Measurements from ENCODE around the gene CALML6.

Gene CALML6

DNA sequence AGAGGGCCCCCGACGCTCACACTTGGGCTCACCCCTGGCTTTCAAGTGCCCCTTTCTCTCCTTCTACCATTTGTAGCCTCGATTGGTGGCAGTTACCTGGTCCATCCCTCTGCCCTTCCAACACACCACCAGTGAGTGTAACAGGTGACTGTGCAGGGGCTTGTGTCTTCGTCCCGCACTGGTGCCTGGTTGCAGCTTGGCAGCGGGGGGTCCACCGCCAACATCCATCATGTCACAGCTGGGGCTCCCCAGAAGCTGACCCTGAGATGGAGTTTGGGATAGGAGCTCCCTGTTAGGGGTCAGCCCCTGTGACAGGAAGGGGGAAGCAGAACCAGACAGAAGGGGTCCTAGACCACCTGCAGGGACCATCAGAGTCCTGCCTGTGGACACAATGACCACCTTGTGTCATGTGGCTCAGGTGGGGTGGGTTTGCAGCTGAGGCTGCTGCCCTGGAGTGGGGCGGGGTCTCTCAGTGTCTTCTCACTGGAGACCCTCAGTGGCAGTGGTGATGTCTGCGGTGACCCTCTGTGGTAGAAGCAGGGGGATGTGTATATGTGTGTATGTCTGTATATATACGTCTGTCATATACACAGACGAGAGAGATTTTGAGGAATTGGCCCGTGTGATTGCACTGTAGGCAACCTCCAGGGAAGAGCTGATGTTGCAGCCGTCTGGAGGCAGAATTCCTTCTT lies 3.6 kb upstream of the CALML6 start:
- H3K27me3 ChIP-seq (ENCODE audit: low read length), result no peaks in the 10 kb centered on the region
- H2AFZ ChIP-seq (ENCODE audit: low read depth, low read length, severe bottlenecking), result no peak overlapping the region
- no peak for TF ChIP-seq EZH2phosphoT487 (conservative IDR thresholded peaks at IDR 0.05; ENCODE audit: low read length)
- TF ChIP-seq, protein P1, sequence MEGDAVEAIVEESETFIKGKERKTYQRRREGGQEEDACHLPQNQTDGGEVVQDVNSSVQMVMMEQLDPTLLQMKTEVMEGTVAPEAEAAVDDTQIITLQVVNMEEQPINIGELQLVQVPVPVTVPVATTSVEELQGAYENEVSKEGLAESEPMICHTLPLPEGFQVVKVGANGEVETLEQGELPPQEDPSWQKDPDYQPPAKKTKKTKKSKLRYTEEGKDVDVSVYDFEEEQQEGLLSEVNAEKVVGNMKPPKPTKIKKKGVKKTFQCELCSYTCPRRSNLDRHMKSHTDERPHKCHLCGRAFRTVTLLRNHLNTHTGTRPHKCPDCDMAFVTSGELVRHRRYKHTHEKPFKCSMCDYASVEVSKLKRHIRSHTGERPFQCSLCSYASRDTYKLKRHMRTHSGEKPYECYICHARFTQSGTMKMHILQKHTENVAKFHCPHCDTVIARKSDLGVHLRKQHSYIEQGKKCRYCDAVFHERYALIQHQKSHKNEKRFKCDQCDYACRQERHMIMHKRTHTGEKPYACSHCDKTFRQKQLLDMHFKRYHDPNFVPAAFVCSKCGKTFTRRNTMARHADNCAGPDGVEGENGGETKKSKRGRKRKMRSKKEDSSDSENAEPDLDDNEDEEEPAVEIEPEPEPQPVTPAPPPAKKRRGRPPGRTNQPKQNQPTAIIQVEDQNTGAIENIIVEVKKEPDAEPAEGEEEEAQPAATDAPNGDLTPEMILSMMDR (IDR thresholded peaks at IDR 0.05; ENCODE audit: insufficient read depth, low read length, poor library complexity, severe bottlenecking), result no peak
- no peak overlapping the region for H3K9ac ChIP-seq (ENCODE audit: low read length)
- no peaks in the 10 kb centered on the region for H3K9me3 ChIP-seq (ENCODE audit: insufficient read depth, low read length)
- H3K27ac ChIP-seq (ENCODE audit: low read depth, low read length), result no peak overlapping the region
- no peak overlapping the region for H3K4me3 ChIP-seq (ENCODE audit: insufficient read depth, low read length, poor library complexity, severe bottlenecking)
- H3K4me2 ChIP-seq (ENCODE audit: low read depth, low read length, poor library complexity, severe bottlenecking), result no peak overlapping the region
- no peaks in the 10 kb centered on the region for H3K36me3 ChIP-seq (ENCODE audit: low read length)
- no peaks in the 10 kb centered on the region for H3K9me2 ChIP-seq (replicated peaks; ENCODE audit: insufficient read depth, low read length)
- H3F3A ChIP-seq (ENCODE audit: insufficient read depth), result peaks cover 12% of the 10 kb centered on the region
- H3K79me2 ChIP-seq (ENCODE audit: insufficient read depth, low read length), result no peaks in the 10 kb centered on the region
- no peaks in the 10 kb centered on the region for H4K20me1 ChIP-seq (ENCODE audit: low read depth, low read length)

DNA sequence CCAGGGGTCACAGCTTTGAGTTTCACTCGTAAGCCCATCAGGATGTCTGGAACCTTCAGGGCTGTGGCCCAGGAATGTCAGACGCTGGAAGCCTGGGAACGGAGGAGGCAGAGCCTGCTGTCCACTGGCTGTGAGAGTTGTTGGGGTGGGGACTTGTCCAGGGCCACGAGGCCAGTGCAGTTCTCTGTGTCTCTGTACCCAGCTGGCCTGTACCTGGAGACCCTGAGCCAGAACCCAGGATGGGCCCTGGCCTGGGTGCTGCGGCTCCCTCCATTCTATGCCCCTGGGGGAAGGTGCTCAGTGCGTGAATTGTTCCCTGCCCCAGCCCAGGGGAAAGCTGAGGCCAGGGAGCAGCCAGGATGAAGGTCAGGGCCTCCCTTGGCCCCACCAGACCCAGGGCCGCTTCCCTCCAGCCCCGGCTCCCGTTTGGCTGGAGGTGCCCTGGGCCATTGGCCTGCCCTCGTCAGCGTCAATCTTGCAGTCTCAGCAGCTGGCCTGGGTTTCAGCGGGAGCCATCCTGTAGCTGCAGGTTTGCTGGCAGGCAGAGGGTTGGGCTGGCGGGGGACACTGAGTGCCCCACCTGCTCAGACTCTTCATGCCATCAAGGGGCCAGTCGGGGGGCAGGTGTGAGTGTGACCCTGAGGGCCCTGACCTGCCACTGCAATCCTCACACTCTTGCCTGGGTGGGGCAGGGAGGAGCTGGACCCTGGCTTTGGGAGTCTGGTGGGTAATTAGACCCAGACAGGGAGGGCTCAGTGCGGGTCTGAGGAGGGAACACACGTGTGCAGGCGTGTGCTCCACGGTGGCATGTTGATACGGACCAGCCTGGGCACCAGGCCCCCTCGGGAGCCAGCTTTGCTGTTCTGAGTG lies 724 bp upstream of the CALML6 start:
- Histone ChIP-seq H3K36me3 (ENCODE audit: low read length) (no peaks in the 10 kb centered on the region), H2AFZ (ENCODE audit: low read depth, low read length, severe bottlenecking) (no peak overlapping the region), H3K9me3 (ENCODE audit: insufficient read depth, low read length) (no peaks in the 10 kb centered on the region), H3K9ac (ENCODE audit: low read length) (no peak overlapping the region), H3K4me2 (ENCODE audit: low read depth, low read length, poor library complexity, severe bottlenecking) (no peak overlapping the region), H3K79me2 (ENCODE audit: insufficient read depth, low read length) (no peaks in the 10 kb centered on the region), H3K27me3 (ENCODE audit: low read length) (no peaks in the 10 kb centered on the region), H4K20me1 (ENCODE audit: low read depth, low read length) (no peaks in the 10 kb centered on the region), H3K27ac (ENCODE audit: low read depth, low read length) (no peak overlapping the region), H3K4me3 (ENCODE audit: insufficient read depth, low read length, poor library complexity, severe bottlenecking) (no peak overlapping the region), H3K9me2 (replicated peaks; ENCODE audit: insufficient read depth, low read length) (no peaks in the 10 kb centered on the region), H3F3A (ENCODE audit: insufficient read depth) (no peaks in the 10 kb centered on the region)
- TF ChIP-seq, protein P1 (IDR thresholded peaks at IDR 0.05; ENCODE audit: insufficient read depth, low read length, poor library complexity, severe bottlenecking), result no peak
- TF ChIP-seq EZH2phosphoT487 (conservative IDR thresholded peaks at IDR 0.05; ENCODE audit: low read length), result no peak

DNA sequence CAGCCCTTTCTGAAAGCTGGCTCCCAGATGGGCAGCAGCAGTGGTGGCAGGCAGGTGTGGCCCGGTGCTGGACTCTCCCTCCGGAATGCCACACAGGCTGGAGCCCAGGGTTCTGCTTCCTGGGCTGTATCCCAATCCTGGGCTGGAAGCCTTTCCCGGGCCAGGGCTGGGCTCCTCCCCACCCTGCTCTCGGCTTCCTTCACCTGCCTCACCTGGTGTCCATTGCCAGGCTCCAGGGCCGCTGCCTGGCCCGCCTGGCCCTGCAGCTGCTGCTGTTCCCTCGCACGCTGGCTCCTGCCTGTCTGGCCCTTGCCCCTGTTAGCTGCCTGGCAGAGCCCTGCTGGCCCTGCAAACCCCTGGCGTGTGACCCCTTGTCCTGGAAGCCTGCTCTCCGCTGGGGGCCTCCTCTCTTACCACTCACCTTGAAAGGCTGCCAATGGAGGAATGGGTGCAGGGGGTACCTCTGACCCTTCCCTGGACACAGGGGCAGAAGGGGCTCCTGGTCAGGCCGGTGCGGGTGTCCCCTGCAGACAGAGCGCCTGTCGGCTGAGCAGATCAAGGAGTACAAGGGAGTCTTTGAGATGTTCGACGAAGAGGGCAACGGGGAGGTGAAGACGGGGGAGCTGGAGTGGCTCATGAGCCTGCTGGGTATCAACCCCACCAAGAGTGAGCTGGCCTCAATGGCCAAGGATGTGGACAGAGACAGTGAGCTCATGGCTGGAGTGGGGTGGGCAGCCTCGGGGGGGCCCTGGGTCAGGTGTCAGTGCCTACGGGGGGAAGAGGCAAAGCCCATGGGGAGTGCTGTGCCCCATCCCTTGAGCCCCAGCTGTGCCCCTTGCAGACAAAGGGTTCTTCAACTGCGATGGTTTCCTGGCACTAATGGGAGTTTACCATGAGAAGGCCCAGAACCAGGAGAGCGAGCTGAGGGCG lies 1.1 kb downstream of the CALML6 start:
- Histone ChIP-seq H3K27me3 (ENCODE audit: low read length) (no peaks in the 10 kb centered on the region), H3K9me2 (replicated peaks; ENCODE audit: insufficient read depth, low read length) (no peaks in the 10 kb centered on the region), H3K4me2 (ENCODE audit: low read depth, low read length, poor library complexity, severe bottlenecking) (no peak overlapping the region), H2AFZ (ENCODE audit: low read depth, low read length, severe bottlenecking) (no peak overlapping the region), H3K9ac (ENCODE audit: low read length) (no peak overlapping the region), H3F3A (ENCODE audit: insufficient read depth) (no peaks in the 10 kb centered on the region), H4K20me1 (ENCODE audit: low read depth, low read length) (no peaks in the 10 kb centered on the region), H3K9me3 (ENCODE audit: insufficient read depth, low read length) (no peaks in the 10 kb centered on the region), H3K79me2 (ENCODE audit: insufficient read depth, low read length) (no peaks in the 10 kb centered on the region), H3K27ac (ENCODE audit: low read depth, low read length) (no peak overlapping the region), H3K36me3 (ENCODE audit: low read length) (no peaks in the 10 kb centered on the region), H3K4me3 (ENCODE audit: insufficient read depth, low read length, poor library complexity, severe bottlenecking) (no peak overlapping the region)
- no peak for TF ChIP-seq EZH2phosphoT487 (conservative IDR thresholded peaks at IDR 0.05; ENCODE audit: low read length)
- TF ChIP-seq, protein P1 (IDR thresholded peaks at IDR 0.05; ENCODE audit: insufficient read depth, low read length, poor library complexity, severe bottlenecking), result no peak
